ENCODE measurements around the gene SEC14L1. TPM values are rescaled to one million over a fixed set of nuclear protein-coding genes. Genes with fewer than 3 reads are reported as not detected.

SEC14L1 gene
- total RNA-seq, 1 experiment from 2014 or later: 81.0 TPM

GRCh38 chr17:77115510-77115909 is 25.3 kb upstream of the SEC14L1 start:
- POLR2A ChIA-PET: no interaction called here
- no peak overlapping the region for H3K27ac Mint-ChIP-seq
- TF ChIP-seq RELA (CRISPR knock-in tag; IDR thresholded peaks at IDR 0.05; ENCODE audit: borderline replicate concordance) (no peak), ELF4 (CRISPR knock-in tag; IDR thresholded peaks at IDR 0.05; ENCODE audit: low read depth) (no peak), ESRRA (CRISPR knock-in tag; IDR thresholded peaks at IDR 0.05; ENCODE audit: borderline replicate concordance) (no peak), ATF3 (CRISPR knock-in tag; conservative IDR thresholded peaks at IDR 0.05) (no peak), PRDM15 (CRISPR knock-in tag; IDR thresholded peaks at IDR 0.05) (no peak), HMGA2 (CRISPR knock-in tag; IDR thresholded peaks at IDR 0.05) (no peak), E2F4 (CRISPR knock-in tag; IDR thresholded peaks at IDR 0.05; ENCODE audit: borderline replicate concordance, low read depth) (no peak), CREB1 (CRISPR knock-in tag; IDR thresholded peaks at IDR 0.05) (no peak), USF1 (CRISPR knock-in tag; IDR thresholded peaks at IDR 0.05) (no peak), TP53 (CRISPR knock-in tag; IDR thresholded peaks at IDR 0.05) (no peak)

GRCh38 chr17:77115947-77116346 is 24.8 kb upstream of the SEC14L1 start:
- DNase-seq (ENCODE audit: low spot score) (no peak), ATAC-seq (no peak)
- no peaks in the 10 kb centered on the region for H3K27me3 Mint-ChIP-seq (ENCODE audit: low read depth)
- TF ChIP-seq ZMAT4 (CRISPR knock-in tag; IDR thresholded peaks at IDR 0.05) (no peak), SMAD4 (CRISPR knock-in tag; IDR thresholded peaks at IDR 0.05) (no peak), CDX4 (CRISPR knock-in tag; IDR thresholded peaks at IDR 0.05; ENCODE audit: borderline replicate concordance) (no peak), ATF2 (CRISPR knock-in tag; IDR thresholded peaks at IDR 0.05; ENCODE audit: borderline replicate concordance, low read depth) (no peak), KAT7 (CRISPR knock-in tag; IDR thresholded peaks at IDR 0.05; ENCODE audit: borderline replicate concordance) (no peak)
- no peak overlapping the region for H3K27ac Mint-ChIP-seq
- no peaks in the 10 kb centered on the region for H3K36me3 Mint-ChIP-seq
- no peaks in the 10 kb centered on the region for H3K9me3 Mint-ChIP-seq
- POLR2A ChIA-PET: no interaction called here
- peaks cover 10% of the 10 kb centered on the region for H3K4me1 Mint-ChIP-seq
- CTCF ChIA-PET: no interaction called here
- H3K4me3 Mint-ChIP-seq: no peak overlapping the region

More at GRCh38 chr17:77115510-77115909, 25.3 kb upstream of the SEC14L1 start:
- H3K36me3 Mint-ChIP-seq: no peaks in the 10 kb centered on the region
- ATAC-seq: no peak
- no peaks in the 10 kb centered on the region for H3K9me3 Mint-ChIP-seq
- CTCF ChIA-PET: no interaction called here
- H3K4me1 Mint-ChIP-seq: peaks cover 10% of the 10 kb centered on the region
- H3K27me3 Mint-ChIP-seq (ENCODE audit: low read depth): no peaks in the 10 kb centered on the region
- DNase-seq (ENCODE audit: low spot score): no peak
- no peak overlapping the region for H3K4me3 Mint-ChIP-seq

Measured in WTC11 (cell line).